ENCODE results near the gene RAB17. TPM values are rescaled to one million over a fixed set of nuclear protein-coding genes. Genes with fewer than 3 reads are reported as not detected.

The RAB17 gene
- total and polyA plus RNA-seq, 10 of the 15 experiments (the other 5 are each of a cell fraction or from before 2014, with no cell fraction given) = 0.07 to 1.4 (median 0.28) TPM; not detected in 3

- no peak for TF ChIP-seq YY1 (IDR thresholded peaks at IDR 0.05; ENCODE audit: low read depth, low read length)
- no peak for TF ChIP-seq CEBPB (IDR thresholded peaks at IDR 0.05; ENCODE audit: borderline replicate concordance in 1 of 2, low read depth in 2 of 2, low read length in 2 of 2)
- no peak for TF ChIP-seq MYB (IDR thresholded peaks at IDR 0.05; ENCODE audit: borderline replicate concordance, low read depth, low read length)
- no peak for TF ChIP-seq CUX1 (IDR thresholded peaks at IDR 0.05; ENCODE audit: insufficient replicate concordance, low read depth, low read length)
- no peak for TF ChIP-seq SMC3 (IDR thresholded peaks at IDR 0.05; ENCODE audit: borderline replicate concordance, low read length)
- TF ChIP-seq MYC (IDR thresholded peaks at IDR 0.05; ENCODE audit: insufficient read depth, insufficient read length, insufficient replicate concordance, low read length, severe bottlenecking) = no peak
- TF ChIP-seq ASH2L (IDR thresholded peaks at IDR 0.05; ENCODE audit: borderline replicate concordance, low read depth) = no peak
- no peak for TF ChIP-seq PBX3 (IDR thresholded peaks at IDR 0.05; ENCODE audit: insufficient replicate concordance, low read depth, low read length)
- TF ChIP-seq CHD2 (IDR thresholded peaks at IDR 0.05; ENCODE audit: borderline replicate concordance, low read depth, low read length) = no peak
- TF ChIP-seq JUND (IDR thresholded peaks at IDR 0.05; ENCODE audit: low read depth, low read length) = no peak
These were observed 6.9 kb downstream of the RAB17 start (continued) for GRCh38 chr2:237583385-237584295.

Measured in GM12878 (cell line).